GM18868 (cell line): ENCODE results near the gene PEX10.
"Not testable (repeated sequence)": the region's sequence is repeated elsewhere in the genome, so short reads cannot be mapped to it uniquely, and the experiment has no call there.

ENCODE experiments used
- ATAC-seq: cut with Tn5 transposase; IDR thresholded peaks from one replicate; pipeline ENCODE4 v1.9.1; 2021; ENCODE audit warnings: mild to moderate bottlenecking, moderate library complexity; ENCODE audit not compliant: unreplicated experiment

Gene PEX10

GRCh38 chr1:2443277-2444137, 31.1 kb upstream of the PEX10 start:
- no peak for ATAC-seq

GRCh38 chr1:2442661-2443060, 30.3 kb upstream of the PEX10 start:
- ATAC-seq, result no peak

DNA sequence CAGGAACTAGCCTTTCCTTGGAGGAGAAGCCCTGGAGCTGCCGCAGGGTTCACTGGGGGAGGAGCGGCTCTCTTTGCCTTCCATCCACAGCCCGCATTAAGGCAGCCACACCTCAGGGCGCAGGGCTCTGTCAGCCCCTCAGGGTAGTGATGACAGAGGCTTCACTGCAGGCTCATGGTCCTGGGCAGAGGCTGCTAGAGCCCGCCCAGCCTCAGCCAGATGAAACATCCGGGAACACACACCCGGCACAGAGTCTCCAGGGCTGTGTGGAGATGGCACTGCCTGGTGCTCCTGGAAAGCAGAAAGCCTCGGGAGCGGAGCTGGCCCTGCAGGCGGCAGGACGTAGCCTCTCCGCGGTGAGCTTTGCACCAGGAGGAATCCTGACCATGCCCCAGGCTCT, 29.4 kb upstream of the PEX10 start:
- ATAC-seq, result no peak

- not testable (repeated sequence) for ATAC-seq
Observed at GRCh38 chr1:2440346-2440745, 28.0 kb upstream of the PEX10 start.

GRCh38 chr1:2439369-2439768, 27.0 kb upstream of the PEX10 start:
- ATAC-seq, result no peak

DNA sequence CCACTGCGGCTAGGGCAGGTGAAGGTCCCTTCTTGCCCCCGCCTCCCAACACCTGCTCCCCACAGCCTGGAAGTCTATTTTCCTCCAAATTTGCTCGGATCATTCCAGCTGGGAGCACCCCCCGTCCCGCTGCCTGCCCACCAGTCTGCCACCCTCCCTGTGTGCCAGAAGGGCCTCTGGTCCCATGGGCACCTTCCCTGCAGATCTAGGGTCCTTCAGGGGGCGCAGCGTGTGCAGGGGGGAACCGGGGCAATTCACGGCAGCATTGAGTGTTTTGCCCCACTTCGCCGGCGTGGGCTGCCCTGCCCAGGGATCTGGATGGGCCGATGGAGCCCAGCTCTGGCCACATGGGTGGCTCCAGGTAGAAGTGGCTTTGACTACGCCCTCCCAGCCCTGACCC, 26.3 kb upstream of the PEX10 start:
- no peak for ATAC-seq

- ATAC-seq, result no peak
Observed at GRCh38 chr1:2438038-2438437, 25.7 kb upstream of the PEX10 start.

- ATAC-seq, result no peak
Observed at GRCh38 chr1:2437617-2438016, 25.3 kb upstream of the PEX10 start.

DNA sequence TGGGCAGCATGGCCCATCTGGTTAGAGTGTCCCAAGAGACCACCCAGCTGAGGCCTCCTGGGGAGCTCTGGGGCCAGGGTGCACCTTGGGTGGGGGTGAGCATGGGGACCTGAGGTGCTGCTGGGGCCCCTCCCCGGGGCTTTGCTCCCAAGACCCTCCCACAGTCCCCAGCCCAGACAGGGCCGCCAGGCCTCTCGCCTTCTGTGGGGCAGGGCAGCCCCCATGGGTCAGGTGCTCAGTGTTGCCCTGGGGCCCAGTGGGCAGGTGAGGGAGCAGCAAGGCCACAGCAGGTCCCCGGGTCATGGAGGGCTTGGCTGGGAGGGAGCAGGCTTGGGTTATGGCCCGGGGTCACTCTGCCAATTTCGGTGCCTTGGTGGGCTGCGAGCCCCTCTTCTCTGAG, 24.5 kb upstream of the PEX10 start:
- no peak for ATAC-seq

DNA sequence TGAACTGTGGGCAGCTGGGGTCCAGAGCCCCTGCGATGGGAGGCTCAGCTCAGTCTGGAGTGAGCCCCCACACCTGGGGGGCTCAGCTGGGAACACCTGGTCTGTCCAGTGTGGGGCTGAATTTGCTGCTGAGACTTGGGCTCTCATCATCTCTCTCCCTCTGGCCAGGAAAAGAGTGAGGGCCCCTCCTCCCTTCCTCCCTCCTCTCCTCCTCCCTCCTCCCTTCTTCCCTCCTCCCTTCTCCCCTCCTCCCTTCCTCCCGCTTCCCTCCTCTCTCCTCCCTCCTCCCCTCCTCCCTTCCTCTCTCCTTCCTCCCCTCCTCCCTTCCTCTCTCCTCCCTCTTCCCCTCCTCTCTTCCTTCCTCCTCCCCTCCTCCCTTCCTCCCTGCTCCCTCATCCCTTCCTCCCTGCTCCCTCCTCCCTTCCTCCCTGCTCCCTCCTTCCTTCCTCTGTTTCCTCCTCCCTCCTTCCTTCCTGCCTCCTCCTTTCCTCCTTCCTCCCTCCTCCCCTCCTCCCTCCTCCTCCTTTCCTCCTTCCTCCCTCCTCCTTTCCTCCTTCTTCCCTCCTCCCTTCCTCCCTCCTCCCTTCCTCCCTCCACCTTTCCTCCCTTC, 23.5 kb upstream of the PEX10 start:
- ATAC-seq, result no peak

- ATAC-seq, result no peak
Observed at GRCh38 chr1:2435091-2435490, 22.7 kb upstream of the PEX10 start.

DNA sequence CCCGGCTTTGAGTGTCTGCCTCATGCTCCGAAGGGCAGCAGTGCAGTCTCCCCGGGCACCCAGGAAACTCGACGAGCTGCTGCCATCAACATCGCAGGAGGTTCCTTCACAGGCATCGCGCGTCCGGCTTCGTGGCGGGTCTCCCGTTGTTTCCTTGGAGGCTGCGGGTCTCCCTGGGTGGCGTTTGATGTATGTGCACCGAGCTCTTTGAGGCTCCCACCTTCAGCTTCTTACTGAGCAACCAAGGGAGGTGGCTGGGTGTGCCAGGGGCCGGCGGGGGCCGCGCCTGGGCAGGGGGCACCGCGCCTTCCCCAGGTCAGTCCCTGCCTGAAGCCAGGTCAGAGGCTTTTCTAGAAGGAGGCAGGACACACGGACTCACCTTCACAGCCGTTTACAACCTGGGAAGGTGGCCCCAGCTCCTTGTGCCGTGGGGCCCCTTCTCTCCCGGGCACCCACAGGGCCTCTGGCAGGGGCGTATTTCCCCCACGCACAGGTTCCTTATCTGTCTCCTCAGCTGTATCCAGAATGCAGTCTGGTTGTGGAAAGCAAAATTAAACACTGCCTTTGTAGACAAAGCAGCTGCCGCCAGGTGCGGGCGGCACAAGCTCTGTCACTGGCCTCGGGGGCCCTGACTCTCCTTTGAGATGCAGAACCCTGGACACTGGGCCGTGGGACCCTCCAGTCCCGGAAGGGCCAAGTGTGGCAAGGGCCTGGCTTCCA, 21.7 kb upstream of the PEX10 start:
- ATAC-seq, result no peak

DNA sequence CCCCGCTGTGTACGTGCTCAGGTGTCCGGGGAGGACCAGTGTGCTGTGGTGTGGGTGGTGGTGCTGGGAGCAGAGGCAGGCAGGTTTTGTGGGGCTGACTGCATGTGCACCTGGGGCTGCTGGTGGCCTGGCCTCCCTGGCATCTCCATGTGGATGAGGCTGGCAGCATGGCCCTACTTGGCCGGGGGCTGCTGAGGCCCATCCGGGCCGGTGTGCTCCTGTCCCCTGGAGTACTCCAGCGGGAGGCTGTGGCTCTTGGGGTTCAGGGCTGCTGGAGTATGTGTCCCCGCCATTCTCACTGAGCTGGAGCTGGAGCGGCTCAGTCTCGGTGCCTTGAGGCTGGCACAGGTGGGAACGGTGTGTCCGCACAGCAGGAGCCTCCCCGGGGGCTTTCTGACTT, 20.8 kb upstream of the PEX10 start:
- no peak for ATAC-seq

- ATAC-seq, result no peak
Observed at GRCh38 chr1:2432441-2432844, 20.1 kb upstream of the PEX10 start.

- no peak for ATAC-seq
Observed at GRCh38 chr1:2431518-2431917, 19.2 kb upstream of the PEX10 start.

GRCh38 chr1:2431103-2431502, 18.7 kb upstream of the PEX10 start:
- ATAC-seq, result no peak

DNA sequence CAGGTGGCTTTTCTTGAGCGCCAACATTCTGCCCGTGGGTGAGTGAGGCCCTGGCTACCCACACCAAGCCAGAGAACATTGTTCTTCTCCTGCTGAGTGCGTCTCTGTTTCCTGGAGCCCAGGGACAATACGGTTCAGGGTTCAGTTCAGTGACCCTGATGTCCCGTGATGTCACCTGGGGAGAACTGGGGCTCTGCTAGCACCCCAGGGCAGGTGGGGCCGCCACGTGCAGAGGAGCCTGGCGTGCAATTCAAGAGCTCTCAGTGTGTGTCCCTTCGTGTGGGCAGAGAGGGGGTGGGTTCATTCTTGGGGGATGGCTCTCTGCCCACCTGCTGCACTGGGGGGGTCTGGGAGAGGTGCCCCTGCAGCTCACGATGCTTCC, 18.2 kb upstream of the PEX10 start:
- no peak for ATAC-seq

DNA sequence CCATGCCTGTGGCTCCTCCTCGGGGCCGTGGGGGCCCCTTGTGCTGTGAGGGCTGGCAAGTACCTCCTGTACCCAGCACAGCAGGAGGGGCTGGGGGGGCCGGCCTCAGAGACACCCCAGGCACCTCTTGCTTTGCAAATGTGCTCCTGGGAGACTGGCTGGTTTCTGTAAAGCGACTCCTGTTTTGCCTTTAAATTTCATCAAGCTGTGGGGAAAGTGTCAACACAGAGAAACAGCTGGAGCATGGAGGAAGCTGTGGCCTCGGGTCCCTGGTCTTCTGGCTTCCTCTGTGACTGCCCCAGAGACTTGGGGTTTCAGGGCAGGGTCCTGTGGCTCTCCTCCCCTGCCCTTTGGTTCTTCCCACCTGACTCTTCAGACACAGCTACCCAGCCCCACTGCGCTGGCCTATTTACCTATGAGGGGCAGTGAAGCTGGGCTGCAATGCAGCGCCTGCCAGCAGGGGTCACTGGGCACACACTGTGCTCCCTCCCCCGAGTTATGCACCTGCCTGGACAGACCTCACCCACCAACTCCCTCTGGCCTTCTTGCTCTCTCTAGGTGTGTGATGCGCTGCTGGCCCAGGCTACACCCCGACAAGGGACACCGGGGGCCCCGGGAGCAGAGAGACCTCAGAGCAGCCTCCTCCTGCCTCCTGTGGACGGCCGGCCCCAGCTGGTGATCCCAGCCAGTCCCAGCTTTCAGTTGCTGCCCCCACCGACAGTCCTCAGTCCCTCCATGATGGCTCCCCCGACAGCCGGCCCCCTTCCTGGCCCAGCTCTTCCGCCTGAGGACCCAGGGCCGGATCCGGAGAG, 17.6 kb upstream of the PEX10 start:
- ATAC-seq, result no peak

- no peak for ATAC-seq
Observed at GRCh38 chr1:2428490-2428889, 16.1 kb upstream of the PEX10 start.

GRCh38 chr1:2427976-2428375, 15.6 kb upstream of the PEX10 start:
- no peak for ATAC-seq

DNA sequence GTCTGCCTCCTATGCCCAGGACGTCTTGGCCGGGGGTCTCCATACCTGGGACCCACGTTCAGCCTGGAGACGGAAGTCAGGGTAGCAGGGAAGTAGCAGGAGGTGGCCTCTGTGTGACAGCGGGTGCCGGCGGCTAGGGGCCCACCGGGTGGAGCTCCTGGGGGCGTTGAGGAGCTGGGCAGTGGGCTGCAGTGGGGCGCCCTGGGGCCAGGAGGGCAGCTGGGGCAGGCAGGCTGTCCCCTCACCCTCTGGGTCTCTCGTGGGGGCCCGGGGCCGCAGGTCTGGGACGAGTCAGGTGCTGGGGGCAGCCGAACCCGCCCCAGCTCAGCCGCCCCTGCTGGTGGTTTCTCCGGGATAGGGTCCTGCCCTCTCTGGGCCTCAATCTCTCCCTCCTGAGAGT, 14.7 kb upstream of the PEX10 start:
- no peak for ATAC-seq
